ENCODE measurements around the gene DOCK2.

GRCh38 chr5:169719360-169720314, 82.6 kb downstream of the DOCK2 start:
- TF ChIP-seq CTCF (IDR thresholded peaks at IDR 0.05) (no peak), ZFX (IDR thresholded peaks at IDR 0.05; ENCODE audit: borderline replicate concordance) (no peak)
